Brain microvascular endothelial cell (primary cell): Measurements from ENCODE around the gene COL25A1.
"Not testable (repeated sequence)": the region's sequence is repeated elsewhere in the genome, so short reads cannot be mapped to it uniquely, and the experiment has no call there.

Experiments
- DNase-seq: peaks from one replicate; pipeline ENCODE4 v3.0.0-alpha.2; 2020
- H3K27ac ChIP-seq: fragments of 250-450 bp; sonication (Bioruptor Pico); 2 replicates; pipeline ENCODE4 v1.5.1; 2020; ENCODE audit warnings: mild to moderate bottlenecking, moderate library complexity
- H3K27me3 ChIP-seq: fragments of 250-450 bp; sonication (Bioruptor Pico); replicated peaks from 2 replicates; pipeline ENCODE4 v1.5.1; 2020; ENCODE audit warnings: mild to moderate bottlenecking
- H3K36me3 ChIP-seq: fragments of 250-450 bp; sonication (Bioruptor Pico); replicated peaks from 2 replicates; pipeline ENCODE4 v1.5.1; 2020; ENCODE audit warnings: mild to moderate bottlenecking
- H3K4me3 ChIP-seq: 2 replicates; pipeline ENCODE4 v1.5.1; 2011; ENCODE audit warnings: low read depth, mild to moderate bottlenecking, control low read depth, low read length, moderate library complexity
- in situ Hi-C: cut with HindIII; loops from 2 replicates; pipeline ENCODE4 v1.10.0; 2017; ENCODE audit warnings: low sequenced_read_pairs, low pct_ligation_motif_present
- TF ChIP-seq, protein P1 (sequence below): IDR thresholded peaks from 2 replicates; pipeline ENCODE4 v1.5.1; 2011; ENCODE audit warnings: low read depth, mild to moderate bottlenecking, moderate library complexity, low read length, control low read depth, inconsistent platforms; ENCODE audit errors: missing control alignments

The COL25A1 gene

DNA sequence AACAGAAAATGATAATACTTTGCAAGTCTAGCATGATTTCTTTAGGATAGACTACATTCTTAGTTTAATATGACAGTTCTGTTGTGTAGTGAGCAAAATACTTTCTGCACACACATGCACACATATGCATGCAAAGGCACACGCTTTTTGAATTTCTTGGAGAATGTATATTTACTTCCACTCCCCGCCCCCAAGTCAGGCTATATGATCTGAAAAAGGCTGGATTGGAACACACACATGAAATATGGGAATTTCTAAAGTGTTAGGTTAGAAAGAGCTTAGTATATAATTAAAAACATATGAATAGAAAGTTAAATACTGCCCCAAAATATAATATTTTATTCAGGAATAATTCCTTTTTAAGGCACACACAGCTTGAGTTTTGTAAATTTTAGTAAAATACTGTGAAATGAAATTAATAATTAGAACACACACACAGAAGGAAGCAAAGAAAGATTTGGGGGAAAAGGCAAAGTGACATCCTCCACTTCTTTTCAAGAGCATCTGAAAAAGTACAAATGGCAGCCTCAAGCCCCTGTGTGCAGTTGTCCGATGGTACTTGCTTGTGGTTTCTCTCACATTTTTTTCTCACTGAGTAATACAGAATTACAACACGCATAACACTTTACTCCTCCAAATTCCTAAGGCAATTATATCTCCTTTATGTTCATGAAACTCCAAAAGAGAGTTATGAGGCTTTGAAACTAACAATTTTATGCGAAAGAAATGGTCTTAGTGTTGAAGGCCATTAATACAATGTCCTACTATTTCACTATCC, 310.7 kb downstream of the COL25A1 start:
- Histone ChIP-seq H3K27ac (no peak overlapping the region), H3K27me3 (no peaks in the 10 kb centered on the region), H3K4me3 (no peak overlapping the region), H3K36me3 (no peaks in the 10 kb centered on the region)
- TF ChIP-seq, protein P1, sequence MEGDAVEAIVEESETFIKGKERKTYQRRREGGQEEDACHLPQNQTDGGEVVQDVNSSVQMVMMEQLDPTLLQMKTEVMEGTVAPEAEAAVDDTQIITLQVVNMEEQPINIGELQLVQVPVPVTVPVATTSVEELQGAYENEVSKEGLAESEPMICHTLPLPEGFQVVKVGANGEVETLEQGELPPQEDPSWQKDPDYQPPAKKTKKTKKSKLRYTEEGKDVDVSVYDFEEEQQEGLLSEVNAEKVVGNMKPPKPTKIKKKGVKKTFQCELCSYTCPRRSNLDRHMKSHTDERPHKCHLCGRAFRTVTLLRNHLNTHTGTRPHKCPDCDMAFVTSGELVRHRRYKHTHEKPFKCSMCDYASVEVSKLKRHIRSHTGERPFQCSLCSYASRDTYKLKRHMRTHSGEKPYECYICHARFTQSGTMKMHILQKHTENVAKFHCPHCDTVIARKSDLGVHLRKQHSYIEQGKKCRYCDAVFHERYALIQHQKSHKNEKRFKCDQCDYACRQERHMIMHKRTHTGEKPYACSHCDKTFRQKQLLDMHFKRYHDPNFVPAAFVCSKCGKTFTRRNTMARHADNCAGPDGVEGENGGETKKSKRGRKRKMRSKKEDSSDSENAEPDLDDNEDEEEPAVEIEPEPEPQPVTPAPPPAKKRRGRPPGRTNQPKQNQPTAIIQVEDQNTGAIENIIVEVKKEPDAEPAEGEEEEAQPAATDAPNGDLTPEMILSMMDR: no peak
- in situ Hi-C loops: no loop called here
- peak; percentile 43 for DNase-seq

DNA sequence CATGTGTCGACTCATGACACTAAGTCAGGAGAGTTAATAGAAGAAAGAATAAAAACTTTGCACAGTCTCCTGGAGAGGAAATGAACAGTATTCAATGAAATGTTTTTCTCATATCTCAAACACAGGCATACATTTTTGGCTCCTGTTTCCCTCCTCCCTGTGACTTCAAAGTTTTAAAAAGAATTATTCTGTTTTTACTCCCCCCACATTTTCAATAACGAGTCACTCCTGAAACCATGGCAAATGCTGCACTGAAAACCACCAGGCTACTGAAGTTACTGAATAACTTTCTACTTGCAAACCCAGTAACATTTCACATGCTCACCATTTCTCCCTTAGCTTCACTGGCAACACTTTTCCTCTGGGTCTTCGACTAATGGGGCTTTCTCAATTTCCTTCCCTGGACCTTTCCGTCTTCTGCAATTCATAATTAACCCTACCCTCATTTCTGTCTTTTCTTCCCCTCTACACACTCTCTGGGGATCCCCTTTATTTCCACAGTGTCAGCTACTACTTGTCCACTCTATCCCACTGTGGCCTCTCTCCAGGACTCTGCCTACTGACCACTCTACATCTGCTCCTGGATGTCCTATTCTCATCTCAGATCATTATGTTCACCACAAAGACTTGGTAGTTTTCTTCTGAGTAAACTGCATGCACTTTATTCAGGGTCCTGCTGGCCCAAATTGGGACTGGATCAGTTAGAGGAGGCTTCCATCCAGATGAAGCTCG, 313.8 kb downstream of the COL25A1 start:
- in situ Hi-C loops: no loop called here
- Histone ChIP-seq H3K27me3 (no peaks in the 10 kb centered on the region), H3K36me3 (no peaks in the 10 kb centered on the region)

DNA sequence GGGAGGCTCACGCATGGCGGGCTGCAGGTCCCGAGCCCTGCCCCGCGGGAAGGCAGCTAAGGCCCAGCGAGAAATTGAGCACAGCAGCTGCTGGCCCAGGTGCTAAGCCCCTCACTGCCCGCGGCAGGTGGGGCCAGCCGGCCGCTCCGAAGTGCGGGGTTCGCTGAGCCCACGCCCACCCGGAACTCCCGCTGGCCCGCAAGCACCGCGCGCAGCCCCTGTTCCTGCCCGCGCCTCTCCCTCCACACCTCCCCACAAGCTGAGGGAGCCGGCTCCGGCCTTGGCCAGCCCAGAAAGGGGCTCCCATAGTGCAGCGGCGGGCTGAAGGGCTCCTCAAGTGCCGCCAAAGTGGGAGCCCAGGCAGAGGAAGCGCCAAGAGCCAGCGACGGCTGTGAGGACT, 318.0 kb downstream of the COL25A1 start:
- H3K27ac ChIP-seq, H3K36me3 ChIP-seq, H3K27me3 ChIP-seq, H3K4me3 ChIP-seq, in situ Hi-C loops, DNase-seq: not testable (repeated sequence)

More for the DNA sequence above, 313.8 kb downstream of the COL25A1 start:
- TF ChIP-seq, protein P1: no peak
- no peak for DNase-seq
- no peak overlapping the region for H3K4me3 ChIP-seq
- no peak overlapping the region for H3K27ac ChIP-seq

DNA sequence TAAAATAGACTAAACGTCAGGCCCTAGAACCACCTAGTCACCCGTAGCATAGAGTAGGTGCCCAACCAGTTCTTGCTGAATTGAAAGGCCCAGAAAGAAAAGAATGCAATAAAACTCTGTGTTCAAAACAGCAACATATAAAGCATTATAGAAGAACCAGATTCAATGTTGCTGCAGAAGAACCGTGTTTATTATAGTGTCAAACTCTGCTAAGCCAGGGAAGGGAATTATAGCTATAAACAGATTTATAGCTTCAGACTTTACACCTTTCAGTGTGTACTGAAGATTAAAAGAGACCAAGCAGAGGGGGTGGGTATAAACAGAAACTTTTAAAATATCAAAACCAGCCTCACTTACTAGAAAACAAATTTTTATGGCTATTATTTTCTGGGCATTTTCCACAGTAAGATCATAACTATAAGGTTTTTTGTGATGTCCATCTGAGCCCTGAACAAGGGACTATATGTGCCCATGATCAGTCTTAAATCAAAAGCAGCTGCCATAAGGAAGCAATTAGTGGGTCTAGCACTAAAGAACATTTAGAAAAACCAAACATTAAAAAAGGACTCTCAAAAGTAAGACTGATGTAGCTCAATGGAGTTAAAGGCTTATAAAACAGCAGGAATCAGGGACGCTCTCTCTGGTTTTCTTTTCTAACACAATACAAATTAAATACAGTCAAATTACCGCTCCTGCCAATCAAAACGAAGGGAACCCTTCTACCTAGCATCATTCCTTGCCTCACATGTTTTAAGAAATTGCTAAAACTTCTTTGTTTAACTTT, 319.9 kb downstream of the COL25A1 start:
- Histone ChIP-seq H3K36me3 (no peaks in the 10 kb centered on the region), H3K27ac (no peak overlapping the region), H3K27me3 (no peaks in the 10 kb centered on the region), H3K4me3 (no peak overlapping the region)
- TF ChIP-seq, protein P1: no peak
- in situ Hi-C loops: no loop called here
- DNase-seq: no peak

DNA sequence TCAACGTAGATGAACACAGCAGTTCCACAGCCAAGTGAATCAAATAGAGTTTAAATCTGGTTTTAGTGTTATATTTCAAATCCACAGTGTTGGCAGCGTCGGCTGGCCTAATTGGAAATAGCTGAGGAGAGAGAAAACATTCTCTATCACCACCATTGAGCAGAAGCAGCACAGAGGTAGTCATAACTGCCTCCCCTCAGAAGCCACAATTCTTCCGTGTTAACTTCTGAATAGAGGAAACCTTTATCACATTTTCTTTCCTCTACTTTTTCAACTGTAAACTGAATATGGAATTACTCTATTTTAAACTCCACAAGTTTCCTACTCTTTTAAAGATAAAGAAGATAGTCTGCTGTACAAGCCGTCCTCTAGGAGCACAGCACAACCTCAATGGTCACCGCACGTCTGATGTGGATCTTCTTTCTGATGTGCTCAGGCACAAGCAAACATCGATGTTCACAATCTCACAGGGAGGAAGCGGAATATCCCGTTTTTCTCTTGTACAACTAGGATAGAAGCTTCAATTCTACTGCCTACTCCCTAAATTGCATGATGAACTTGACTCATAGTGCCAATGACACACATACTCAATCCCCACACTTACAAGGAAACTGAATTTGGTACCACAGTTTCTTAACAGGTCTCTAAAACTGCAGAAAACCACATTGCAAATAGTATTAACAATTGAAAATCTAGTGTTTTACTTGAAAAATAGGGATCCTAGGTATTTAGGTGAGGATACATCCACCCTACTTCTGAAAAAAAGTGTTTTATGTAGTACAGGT, 321.8 kb downstream of the COL25A1 start:
- Histone ChIP-seq H3K27ac (no peak overlapping the region), H3K36me3 (no peaks in the 10 kb centered on the region), H3K27me3 (no peaks in the 10 kb centered on the region), H3K4me3 (no peak overlapping the region)
- in situ Hi-C loops: no loop called here
- no peak for DNase-seq
- TF ChIP-seq, protein P1: no peak
